ENCODE data around the gene KRTAP2-1. TPM values are rescaled to one million over a fixed set of nuclear protein-coding genes. Genes with fewer than 3 reads are reported as not detected.

KRTAP2-1 gene
- total RNA-seq, 2 experiments from 2014 or later = not detected

Other genes starting within 250 kb of the KRTAP2-1 start
- not detected for gene KRT28, start 247.4 kb downstream of the KRTAP2-1 start, total RNA-seq
- 10 to 100 TPM; 19.2 to 33.7 TPM for gene KRT10, start 224.7 kb downstream of the KRTAP2-1 start, total RNA-seq
- not detected for gene KRT12, start 180.1 kb downstream of the KRTAP2-1 start, total RNA-seq
- gene KRT20, start 162.1 kb downstream of the KRTAP2-1 start, total RNA-seq = not detected
- not detected for gene KRT23, start 109.7 kb downstream of the KRTAP2-1 start, total RNA-seq
- gene KRT39, start 80.4 kb downstream of the KRTAP2-1 start, total RNA-seq = not detected
- gene KRT40, start 63.0 kb downstream of the KRTAP2-1 start, total RNA-seq = not detected
- gene KRTAP3-3, start 53.2 kb downstream of the KRTAP2-1 start, total RNA-seq = not detected
- gene KRTAP3-2, start 47.4 kb downstream of the KRTAP2-1 start, total RNA-seq = not detected
- gene KRTAP3-1, start 38.2 kb downstream of the KRTAP2-1 start, total RNA-seq = not detected
- gene KRTAP1-5, start 20.1 kb downstream of the KRTAP2-1 start, total RNA-seq = not detected
- gene KRTAP1-4, start 17.1 kb downstream of the KRTAP2-1 start, total RNA-seq = not detected
- not detected for gene KRTAP1-3, start 12.4 kb downstream of the KRTAP2-1 start, total RNA-seq
- gene KRTAP1-1, start 5.9 kb downstream of the KRTAP2-1 start, total RNA-seq = not detected
- not detected for gene KRTAP2-2, start 7.9 kb upstream of the KRTAP2-1 start, total RNA-seq
- not detected for gene KRTAP2-3, start 12.8 kb upstream of the KRTAP2-1 start, total RNA-seq
- not detected for gene KRTAP2-4, start 18.6 kb upstream of the KRTAP2-1 start, total RNA-seq
- gene KRTAP4-7, start 36.8 kb upstream of the KRTAP2-1 start, total RNA-seq = not detected
- not detected for gene KRTAP4-8, start 50.8 kb upstream of the KRTAP2-1 start, total RNA-seq
- not detected for gene KRTAP4-16, start 54.9 kb upstream of the KRTAP2-1 start, total RNA-seq
- not detected for gene KRTAP4-9, start 58.1 kb upstream of the KRTAP2-1 start, total RNA-seq
- not detected for gene KRTAP4-11, start 71.1 kb upstream of the KRTAP2-1 start, total RNA-seq
- not detected for gene KRTAP4-12, start 76.9 kb upstream of the KRTAP2-1 start, total RNA-seq
- gene KRTAP4-6, start 93.2 kb upstream of the KRTAP2-1 start, total RNA-seq = not detected
- gene KRTAP4-5, start 102.5 kb upstream of the KRTAP2-1 start, total RNA-seq = not detected
- not detected for gene KRTAP4-4, start 113.4 kb upstream of the KRTAP2-1 start, total RNA-seq
- not detected for gene KRTAP4-3, start 120.9 kb upstream of the KRTAP2-1 start, total RNA-seq
- not detected for gene KRTAP4-2, start 130.9 kb upstream of the KRTAP2-1 start, total RNA-seq
- gene KRTAP4-1, start 137.6 kb upstream of the KRTAP2-1 start, total RNA-seq = not detected
- gene KRTAP9-1, start 142.6 kb upstream of the KRTAP2-1 start, total RNA-seq = not detected
- gene KRTAP9-2, start 179.3 kb upstream of the KRTAP2-1 start, total RNA-seq = not detected
- gene KRTAP9-3, start 185.1 kb upstream of the KRTAP2-1 start, total RNA-seq = not detected
- gene KRTAP9-8, start 190.7 kb upstream of the KRTAP2-1 start, total RNA-seq = not detected
- gene KRTAP9-4, start 202.4 kb upstream of the KRTAP2-1 start, total RNA-seq = not detected
- not detected for gene KRTAP9-9, start 208.1 kb upstream of the KRTAP2-1 start, total RNA-seq
- not detected for gene KRTAP9-6, start 218.1 kb upstream of the KRTAP2-1 start, total RNA-seq
- gene KRTAP9-7, start 228.4 kb upstream of the KRTAP2-1 start, total RNA-seq = not detected

All from activated CD8-positive, alpha-beta memory T cell treated with anti-CD3 and anti-CD28 coated beads, Interleukin-2, amount 10 ng/mL, durations not matched to agents 7 days and 5 days (primary cell).